HEK293 (cell line): ENCODE results near the gene NOS1AP.

ENCODE experiments used
- CTCF ChIA-PET: fragments of 350-600 bp; formaldehyde crosslinking; extraction: SDS; loops from one replicate; lab custom pipeline; 2021; ENCODE audit warnings: antibody characterized with exemption; lab: Yijun Ruan, JAX
- POLR2A ChIA-PET: fragments of 300-600 bp; formaldehyde crosslinking; extraction: SDS; loops from one replicate; lab custom pipeline; 2020; ENCODE audit warnings: antibody characterized with exemption, inconsistent platforms; lab: Yijun Ruan, JAX
- H3K27ac ChIP-seq: fragments of 200-500 bp; sonication (Bioruptor generic); 2 replicates; pipeline ENCODE4 v1.5.1; 2014; ENCODE audit warnings: low read depth, low read length, control low read depth, inconsistent platforms; ENCODE audit errors: extremely low read depth
- H3K36me3 ChIP-seq, 2 experiments: fragments of 200-500 bp in 1 of 2; sonication (Bioruptor generic) in 1 of 2; 1 replicate in 1 of 2; 2 replicates in 1 of 2; pipeline ENCODE4 v1.5.1; 2014 to 2017; ENCODE audit warnings: inconsistent platforms in 2 of 2, low read length in 2 of 2; ENCODE audit not compliant: control insufficient read depth in 2 of 2, insufficient read depth in 1 of 2
- H3K4me1 ChIP-seq: fragments of 200-500 bp; sonication (Bioruptor generic); 2 replicates; pipeline ENCODE4 v1.5.1; 2014; ENCODE audit warnings: mild to moderate bottlenecking, low read length, inconsistent platforms; ENCODE audit not compliant: control insufficient read depth, insufficient read depth
- H3K4me3 ChIP-seq: 2 replicates; pipeline ENCODE4 v1.5.1; 2011; ENCODE audit warnings: low read depth, mild to moderate bottlenecking, control low read depth, low read length, moderate library complexity
- H3K9me3 ChIP-seq: fragments of 200-500 bp; sonication (Bioruptor generic); 2 replicates; pipeline ENCODE4 v1.5.1; 2014; ENCODE audit warnings: low read depth, low read length, inconsistent platforms; ENCODE audit not compliant: control insufficient read depth, insufficient read depth
- HOXC10 ChIP-seq: sonication (generic); formaldehyde crosslinking; IDR thresholded peaks from 2 replicates; pipeline ENCODE4 v1.8.1; 2023; ENCODE audit warnings: mild to moderate bottlenecking, missing genetic modification reagents
- OSR2 ChIP-seq: fragments of 450-650 bp; formaldehyde crosslinking; IDR thresholded peaks from 2 replicates; pipeline ENCODE4 v1.5.1; 2016; ENCODE audit warnings: missing biosample characterization, missing genetic modification characterization
- OVOL3 ChIP-seq: fragments of 450-650 bp; formaldehyde crosslinking; IDR thresholded peaks from 2 replicates; pipeline ENCODE4 v1.5.1; 2016; ENCODE audit warnings: missing biosample characterization, missing genetic modification characterization
- REPIN1 ChIP-seq: fragments of 450-650 bp; formaldehyde crosslinking; IDR thresholded peaks from 2 replicates; pipeline ENCODE4 v1.5.1; 2017; ENCODE audit warnings: missing biosample characterization, missing genetic modification characterization, low read depth
- SCRT1 ChIP-seq: fragments of 450-650 bp; formaldehyde crosslinking; IDR thresholded peaks from 2 replicates; pipeline ENCODE4 v1.5.1; 2016; ENCODE audit warnings: missing biosample characterization, missing genetic modification characterization, borderline replicate concordance
- SP7 ChIP-seq: fragments of 450-650 bp; formaldehyde crosslinking; IDR thresholded peaks from 2 replicates; pipeline ENCODE4 v1.5.1; 2016; ENCODE audit warnings: missing biosample characterization, missing genetic modification characterization
- ZEB2 ChIP-seq: fragments of 450-650 bp; formaldehyde crosslinking; IDR thresholded peaks from 2 replicates; pipeline ENCODE4 v1.5.1; 2016; ENCODE audit warnings: missing biosample characterization, missing genetic modification characterization
- ZIC2 ChIP-seq: fragments of 450-650 bp; formaldehyde crosslinking; IDR thresholded peaks from 2 replicates; pipeline ENCODE4 v1.5.1; 2016; ENCODE audit warnings: missing biosample characterization, missing genetic modification characterization
- ZNF10 ChIP-seq: fragments of 450-650 bp; formaldehyde crosslinking; IDR thresholded peaks from 2 replicates; pipeline ENCODE4 v1.5.1; 2017; ENCODE audit warnings: missing biosample characterization, missing genetic modification characterization
- ZNF112 ChIP-seq: fragments of 450-650 bp; formaldehyde crosslinking; IDR thresholded peaks from 2 replicates; pipeline ENCODE4 v1.5.0; 2017; ENCODE audit warnings: missing biosample characterization, missing genetic modification characterization
- ZNF18 ChIP-seq: fragments of 450-650 bp; formaldehyde crosslinking; IDR thresholded peaks from 2 replicates; pipeline ENCODE4 v1.5.1; 2016; ENCODE audit warnings: missing biosample characterization, missing genetic modification characterization
- ZNF239 ChIP-seq: fragments of 450-650 bp; formaldehyde crosslinking; IDR thresholded peaks from 2 replicates; pipeline ENCODE4 v1.5.1; 2016; ENCODE audit warnings: missing biosample characterization, missing genetic modification characterization
- ZNF391 ChIP-seq: fragments of 450-650 bp; formaldehyde crosslinking; IDR thresholded peaks from 2 replicates; pipeline ENCODE4 v1.5.1; 2016; ENCODE audit warnings: low read depth, missing biosample characterization, missing genetic modification characterization, borderline replicate concordance
- ZNF48 ChIP-seq: fragments of 450-650 bp; formaldehyde crosslinking; IDR thresholded peaks from 2 replicates; pipeline ENCODE4 v1.5.1; 2016; ENCODE audit warnings: missing biosample characterization, missing genetic modification characterization
- ZNF521 ChIP-seq: fragments of 450-650 bp; formaldehyde crosslinking; IDR thresholded peaks from 2 replicates; pipeline ENCODE4 v1.5.1; 2017; ENCODE audit warnings: missing biosample characterization, mild to moderate bottlenecking, missing genetic modification characterization
- ZNF660 ChIP-seq: fragments of 450-650 bp; IDR thresholded peaks from 2 replicates; pipeline ENCODE4 v1.5.1; 2018; ENCODE audit warnings: missing biosample characterization, mild to moderate bottlenecking, missing genetic modification characterization
- ZNF664 ChIP-seq: fragments of 450-650 bp; formaldehyde crosslinking; IDR thresholded peaks from 2 replicates; pipeline ENCODE4 v1.5.1; 2016; ENCODE audit warnings: missing biosample characterization, missing genetic modification characterization
- ZNF677 ChIP-seq: fragments of 450-650 bp; IDR thresholded peaks from 2 replicates; pipeline ENCODE4 v1.5.0; 2018; ENCODE audit warnings: missing biosample characterization, mild to moderate bottlenecking, missing genetic modification characterization, moderate library complexity
- ZNF76 ChIP-seq: fragments of 450-650 bp; formaldehyde crosslinking; IDR thresholded peaks from 2 replicates; pipeline ENCODE4; 2016; ENCODE audit warnings: low read depth, missing biosample characterization, missing genetic modification characterization, borderline replicate concordance
- ZSCAN16 ChIP-seq: fragments of 450-650 bp; formaldehyde crosslinking; IDR thresholded peaks from 2 replicates; pipeline ENCODE4 v1.5.1; 2016; ENCODE audit warnings: missing biosample characterization, missing genetic modification characterization
- TF ChIP-seq, protein P1 (sequence below): fragments of 450-650 bp; formaldehyde crosslinking; IDR thresholded peaks from 2 replicates; pipeline ENCODE4 v1.5.1; 2016; ENCODE audit warnings: missing biosample characterization, missing genetic modification characterization
- TF ChIP-seq, protein P2 (sequence below): fragments of 450-650 bp; formaldehyde crosslinking; IDR thresholded peaks from 2 replicates; pipeline ENCODE4 v1.5.1; 2017; ENCODE audit warnings: missing biosample characterization, missing genetic modification characterization
- TF ChIP-seq, protein P3 (sequence below): fragments of 450-650 bp; formaldehyde crosslinking; IDR thresholded peaks from 2 replicates; pipeline ENCODE4 v1.5.1; 2016; ENCODE audit warnings: missing biosample characterization, missing genetic modification characterization
- TF ChIP-seq, protein P4 (sequence below): fragments of 450-650 bp; formaldehyde crosslinking; IDR thresholded peaks from 2 replicates; pipeline ENCODE4 v1.5.1; 2016; ENCODE audit warnings: missing biosample characterization, missing genetic modification characterization, borderline replicate concordance

Gene NOS1AP

DNA sequence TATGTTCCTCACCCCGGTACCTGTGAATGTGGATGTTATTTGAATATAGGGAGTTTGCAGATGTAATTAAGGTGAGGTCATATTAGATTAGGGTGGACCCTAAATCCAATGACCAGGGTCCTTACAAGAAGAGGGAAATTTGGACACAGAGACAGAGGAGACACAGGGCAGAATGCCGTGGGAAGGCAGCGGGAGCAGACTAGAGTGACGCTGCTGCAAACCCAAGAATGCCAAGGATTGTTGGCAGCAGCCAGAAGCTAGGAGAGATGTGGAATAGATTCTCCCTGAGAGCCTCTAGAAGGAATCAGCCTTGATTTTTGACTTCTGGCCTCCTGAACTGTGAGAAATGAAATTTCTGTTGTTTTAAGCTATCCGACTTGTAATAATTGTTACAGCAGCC, 253.5 kb downstream of the NOS1AP start:
- Histone ChIP-seq H3K4me3 (no peak overlapping the region), H3K27ac (no peak overlapping the region), H3K4me1 (no peaks in the 10 kb centered on the region), H3K36me3 (no peaks in the 10 kb centered on the region), H3K9me3 (no peaks in the 10 kb centered on the region)
- TF ChIP-seq OVOL3 (no peak), ZNF10 (tag by site-specific recombination) (no peak), OSR2 (tag by site-specific recombination) (no peak), ZNF391 (tag by site-specific recombination) (no peak), SP7 (no peak), ZNF112 (no peak), ZNF76 (tag by site-specific recombination) (no peak)
- TF ChIP-seq, protein P1, sequence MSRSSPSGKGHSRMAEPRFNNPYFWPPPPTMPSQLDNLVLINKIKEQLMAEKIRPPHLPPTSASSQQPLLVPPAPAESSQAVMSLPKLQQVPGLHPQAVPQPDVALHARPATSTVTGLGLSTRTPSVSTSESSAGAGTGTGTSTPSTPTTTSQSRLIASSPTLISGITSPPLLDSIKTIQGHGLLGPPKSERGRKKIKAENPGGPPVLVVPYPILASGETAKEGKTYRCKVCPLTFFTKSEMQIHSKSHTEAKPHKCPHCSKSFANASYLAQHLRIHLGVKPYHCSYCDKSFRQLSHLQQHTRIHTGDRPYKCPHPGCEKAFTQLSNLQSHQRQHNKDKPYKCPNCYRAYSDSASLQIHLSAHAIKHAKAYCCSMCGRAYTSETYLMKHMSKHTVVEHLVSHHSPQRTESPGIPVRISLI (tag by site-specific recombination), result no peak
- POLR2A ChIA-PET, result no interaction called here
- CTCF ChIA-PET, result no interaction called here

GRCh38 chr1:162324396-162324795, 254.9 kb downstream of the NOS1AP start:
- ChIA-PET CTCF (no interaction called here), POLR2A (no interaction called here)
- H3K9me3 ChIP-seq, result no peaks in the 10 kb centered on the region
- TF ChIP-seq ZNF664 (tag by site-specific recombination), result no peak
- TF ChIP-seq ZNF18 (tag by site-specific recombination), result no peak
- TF ChIP-seq, protein P2, sequence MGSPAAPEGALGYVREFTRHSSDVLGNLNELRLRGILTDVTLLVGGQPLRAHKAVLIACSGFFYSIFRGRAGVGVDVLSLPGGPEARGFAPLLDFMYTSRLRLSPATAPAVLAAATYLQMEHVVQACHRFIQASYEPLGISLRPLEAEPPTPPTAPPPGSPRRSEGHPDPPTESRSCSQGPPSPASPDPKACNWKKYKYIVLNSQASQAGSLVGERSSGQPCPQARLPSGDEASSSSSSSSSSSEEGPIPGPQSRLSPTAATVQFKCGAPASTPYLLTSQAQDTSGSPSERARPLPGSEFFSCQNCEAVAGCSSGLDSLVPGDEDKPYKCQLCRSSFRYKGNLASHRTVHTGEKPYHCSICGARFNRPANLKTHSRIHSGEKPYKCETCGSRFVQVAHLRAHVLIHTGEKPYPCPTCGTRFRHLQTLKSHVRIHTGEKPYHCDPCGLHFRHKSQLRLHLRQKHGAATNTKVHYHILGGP (tag by site-specific recombination), result no peak
- TF ChIP-seq ZNF660 (tag by site-specific recombination), result no peak
- TF ChIP-seq ZNF239 (tag by site-specific recombination), result no peak
- TF ChIP-seq ZNF48, result no peak
- no peak for TF ChIP-seq ZSCAN16 (tag by site-specific recombination)
- TF ChIP-seq ZNF521 (tag by site-specific recombination), result no peak
- TF ChIP-seq REPIN1 (tag by site-specific recombination), result no peak
- no peak for TF ChIP-seq ZNF112
- TF ChIP-seq HOXC10 (CRISPR knock-in tag), result no peak
- TF ChIP-seq ZIC2 (tag by site-specific recombination), result no peak
- TF ChIP-seq ZNF677, result no peak
- TF ChIP-seq, protein P3, sequence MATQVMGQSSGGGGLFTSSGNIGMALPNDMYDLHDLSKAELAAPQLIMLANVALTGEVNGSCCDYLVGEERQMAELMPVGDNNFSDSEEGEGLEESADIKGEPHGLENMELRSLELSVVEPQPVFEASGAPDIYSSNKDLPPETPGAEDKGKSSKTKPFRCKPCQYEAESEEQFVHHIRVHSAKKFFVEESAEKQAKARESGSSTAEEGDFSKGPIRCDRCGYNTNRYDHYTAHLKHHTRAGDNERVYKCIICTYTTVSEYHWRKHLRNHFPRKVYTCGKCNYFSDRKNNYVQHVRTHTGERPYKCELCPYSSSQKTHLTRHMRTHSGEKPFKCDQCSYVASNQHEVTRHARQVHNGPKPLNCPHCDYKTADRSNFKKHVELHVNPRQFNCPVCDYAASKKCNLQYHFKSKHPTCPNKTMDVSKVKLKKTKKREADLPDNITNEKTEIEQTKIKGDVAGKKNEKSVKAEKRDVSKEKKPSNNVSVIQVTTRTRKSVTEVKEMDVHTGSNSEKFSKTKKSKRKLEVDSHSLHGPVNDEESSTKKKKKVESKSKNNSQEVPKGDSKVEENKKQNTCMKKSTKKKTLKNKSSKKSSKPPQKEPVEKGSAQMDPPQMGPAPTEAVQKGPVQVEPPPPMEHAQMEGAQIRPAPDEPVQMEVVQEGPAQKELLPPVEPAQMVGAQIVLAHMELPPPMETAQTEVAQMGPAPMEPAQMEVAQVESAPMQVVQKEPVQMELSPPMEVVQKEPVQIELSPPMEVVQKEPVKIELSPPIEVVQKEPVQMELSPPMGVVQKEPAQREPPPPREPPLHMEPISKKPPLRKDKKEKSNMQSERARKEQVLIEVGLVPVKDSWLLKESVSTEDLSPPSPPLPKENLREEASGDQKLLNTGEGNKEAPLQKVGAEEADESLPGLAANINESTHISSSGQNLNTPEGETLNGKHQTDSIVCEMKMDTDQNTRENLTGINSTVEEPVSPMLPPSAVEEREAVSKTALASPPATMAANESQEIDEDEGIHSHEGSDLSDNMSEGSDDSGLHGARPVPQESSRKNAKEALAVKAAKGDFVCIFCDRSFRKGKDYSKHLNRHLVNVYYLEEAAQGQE (tag by site-specific recombination), result no peak
- TF ChIP-seq ZEB2 (tag by site-specific recombination), result no peak
- TF ChIP-seq SCRT1 (tag by site-specific recombination), result no peak
- TF ChIP-seq, protein P4, sequence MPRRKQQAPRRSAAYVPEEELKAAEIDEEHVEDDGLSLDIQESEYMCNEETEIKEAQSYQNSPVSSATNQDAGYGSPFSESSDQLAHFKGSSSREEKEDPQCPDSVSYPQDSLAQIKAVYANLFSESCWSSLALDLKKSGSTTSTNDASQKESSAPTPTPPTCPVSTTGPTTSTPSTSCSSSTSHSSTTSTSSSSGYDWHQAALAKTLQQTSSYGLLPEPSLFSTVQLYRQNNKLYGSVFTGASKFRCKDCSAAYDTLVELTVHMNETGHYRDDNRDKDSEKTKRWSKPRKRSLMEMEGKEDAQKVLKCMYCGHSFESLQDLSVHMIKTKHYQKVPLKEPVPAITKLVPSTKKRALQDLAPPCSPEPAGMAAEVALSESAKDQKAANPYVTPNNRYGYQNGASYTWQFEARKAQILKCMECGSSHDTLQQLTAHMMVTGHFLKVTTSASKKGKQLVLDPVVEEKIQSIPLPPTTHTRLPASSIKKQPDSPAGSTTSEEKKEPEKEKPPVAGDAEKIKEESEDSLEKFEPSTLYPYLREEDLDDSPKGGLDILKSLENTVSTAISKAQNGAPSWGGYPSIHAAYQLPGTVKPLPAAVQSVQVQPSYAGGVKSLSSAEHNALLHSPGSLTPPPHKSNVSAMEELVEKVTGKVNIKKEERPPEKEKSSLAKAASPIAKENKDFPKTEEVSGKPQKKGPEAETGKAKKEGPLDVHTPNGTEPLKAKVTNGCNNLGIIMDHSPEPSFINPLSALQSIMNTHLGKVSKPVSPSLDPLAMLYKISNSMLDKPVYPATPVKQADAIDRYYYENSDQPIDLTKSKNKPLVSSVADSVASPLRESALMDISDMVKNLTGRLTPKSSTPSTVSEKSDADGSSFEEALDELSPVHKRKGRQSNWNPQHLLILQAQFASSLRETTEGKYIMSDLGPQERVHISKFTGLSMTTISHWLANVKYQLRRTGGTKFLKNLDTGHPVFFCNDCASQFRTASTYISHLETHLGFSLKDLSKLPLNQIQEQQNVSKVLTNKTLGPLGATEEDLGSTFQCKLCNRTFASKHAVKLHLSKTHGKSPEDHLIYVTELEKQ, result no peak
- TF ChIP-seq, all 188 proteins: peak for 0
- Histone ChIP-seq H3K27ac (no peak overlapping the region), H3K4me3 (no peak overlapping the region), H3K36me3 (no peaks in the 10 kb centered on the region), H3K4me1 (0 out of 2 replicates have a peak, but pooled peaks cover 2% of the 10 kb centered on the region)
